NB4 (cell line): ENCODE measurements around the gene EXOSC7.

ENCODE experiments used
- DNase-seq: peaks from one replicate; pipeline ENCODE4 v3.0.0; 2010; ENCODE audit warnings: low read depth
- H3K4me3 ChIP-seq: one replicate; pipeline ENCODE4 v1.5.1; 2011; ENCODE audit warnings: mild to moderate bottlenecking, low read depth, low read length, moderate library complexity
- MYC ChIP-seq: IDR thresholded peaks from 2 replicates; pipeline ENCODE4 v1.6.1; 2011; ENCODE audit warnings: low read depth, low read length
- POLR2A ChIP-seq: IDR thresholded peaks from 2 replicates; pipeline ENCODE4 v1.6.1; 2011; ENCODE audit warnings: mild to moderate bottlenecking; ENCODE audit not compliant: insufficient read length; ENCODE audit errors: extremely low read depth
- TF ChIP-seq, protein P1 (sequence below): IDR thresholded peaks from one replicate; pipeline ENCODE4 v1.5.1; 2012; ENCODE audit warnings: low read depth, low read length
- TF ChIP-seq, protein P2 (sequence below): IDR thresholded peaks from 2 replicates; pipeline ENCODE4 v1.6.1; 2011; ENCODE audit warnings: low read depth, low read length

EXOSC7 gene

DNA sequence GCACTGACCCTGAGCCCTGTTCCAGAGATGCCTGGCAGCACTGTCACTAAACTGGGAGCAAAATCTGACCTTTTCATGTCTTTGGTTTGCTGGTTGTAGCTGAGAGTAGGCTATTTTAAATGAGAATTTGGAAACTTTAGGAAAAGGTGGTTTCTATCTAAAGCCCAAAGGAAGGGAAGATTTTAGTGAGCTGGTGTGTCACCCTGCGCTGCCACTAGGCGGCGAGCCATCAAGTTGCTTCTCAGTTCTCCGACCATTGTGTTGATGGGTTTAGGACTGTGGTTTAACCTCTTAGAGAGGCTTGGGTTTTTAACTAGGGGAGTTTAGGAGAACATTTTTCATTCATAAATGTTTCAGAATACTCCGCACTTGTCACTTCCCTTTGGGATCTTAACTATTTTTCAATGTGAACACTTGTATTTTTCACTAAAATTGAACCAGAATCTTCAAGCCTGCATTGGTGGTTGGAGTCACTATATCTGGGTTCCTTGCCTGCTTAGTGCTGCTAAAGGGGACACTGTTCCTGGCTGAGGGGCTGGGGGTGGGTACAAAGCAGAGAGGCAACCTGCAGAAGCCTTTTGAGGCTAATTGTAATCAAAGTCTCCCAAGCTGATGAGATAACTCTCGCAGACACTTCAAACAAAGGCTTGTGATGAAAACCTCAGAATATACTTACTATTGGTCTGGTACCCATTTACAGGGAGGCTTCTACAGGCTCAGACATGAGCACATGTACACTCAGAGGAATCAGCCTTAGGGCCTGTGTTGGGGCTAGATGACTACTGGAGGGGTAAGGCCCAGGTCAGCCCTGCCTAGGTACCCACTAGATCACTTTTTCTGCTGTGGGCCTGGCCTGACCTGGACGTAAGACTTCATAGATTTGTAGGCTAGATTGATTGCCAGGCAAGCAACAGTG is 16.8 kb downstream of the EXOSC7 start:
- DNase-seq = peak; percentile 49
- H3K4me3 ChIP-seq = no peak overlapping the region
- no peak for TF ChIP-seq POLR2A
- TF ChIP-seq, protein P1, sequence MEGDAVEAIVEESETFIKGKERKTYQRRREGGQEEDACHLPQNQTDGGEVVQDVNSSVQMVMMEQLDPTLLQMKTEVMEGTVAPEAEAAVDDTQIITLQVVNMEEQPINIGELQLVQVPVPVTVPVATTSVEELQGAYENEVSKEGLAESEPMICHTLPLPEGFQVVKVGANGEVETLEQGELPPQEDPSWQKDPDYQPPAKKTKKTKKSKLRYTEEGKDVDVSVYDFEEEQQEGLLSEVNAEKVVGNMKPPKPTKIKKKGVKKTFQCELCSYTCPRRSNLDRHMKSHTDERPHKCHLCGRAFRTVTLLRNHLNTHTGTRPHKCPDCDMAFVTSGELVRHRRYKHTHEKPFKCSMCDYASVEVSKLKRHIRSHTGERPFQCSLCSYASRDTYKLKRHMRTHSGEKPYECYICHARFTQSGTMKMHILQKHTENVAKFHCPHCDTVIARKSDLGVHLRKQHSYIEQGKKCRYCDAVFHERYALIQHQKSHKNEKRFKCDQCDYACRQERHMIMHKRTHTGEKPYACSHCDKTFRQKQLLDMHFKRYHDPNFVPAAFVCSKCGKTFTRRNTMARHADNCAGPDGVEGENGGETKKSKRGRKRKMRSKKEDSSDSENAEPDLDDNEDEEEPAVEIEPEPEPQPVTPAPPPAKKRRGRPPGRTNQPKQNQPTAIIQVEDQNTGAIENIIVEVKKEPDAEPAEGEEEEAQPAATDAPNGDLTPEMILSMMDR = peak; percentile 90
- no peak for TF ChIP-seq MYC

DNA sequence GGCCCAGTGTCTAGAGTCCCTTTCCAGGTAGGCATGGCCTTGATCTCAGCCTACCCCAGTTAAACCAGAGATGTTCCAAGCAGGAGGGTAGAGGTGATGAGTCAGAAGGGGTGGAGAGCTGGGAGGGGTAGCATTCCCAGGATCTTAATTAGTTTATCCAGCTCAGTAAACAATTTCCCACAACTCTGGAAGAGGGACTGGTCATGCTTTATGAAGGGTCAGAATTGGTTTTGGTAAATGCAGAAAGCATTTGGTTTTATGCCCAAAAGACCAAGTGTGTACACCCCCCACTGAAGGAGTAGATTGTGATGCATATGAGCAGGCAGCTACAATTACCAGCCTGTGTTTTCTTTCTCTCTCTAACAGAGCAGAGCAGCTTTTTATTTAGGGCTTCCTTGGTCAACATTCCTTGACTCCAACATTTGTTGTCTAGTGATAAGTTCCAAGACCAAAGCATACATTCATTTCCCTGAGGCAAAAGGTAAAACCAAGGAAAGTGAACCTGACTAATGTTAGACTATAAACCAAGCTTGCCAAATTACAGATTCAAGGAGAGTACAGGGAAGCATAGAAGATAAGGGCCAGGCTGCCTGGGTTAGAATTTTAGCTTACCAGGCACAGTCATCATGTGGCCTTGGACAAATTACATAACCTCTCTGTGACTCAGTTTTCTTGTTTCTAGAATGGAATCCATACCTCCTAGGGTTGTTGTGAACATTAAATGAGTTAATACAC is 17.6 kb downstream of the EXOSC7 start:
- no peak for DNase-seq
- TF ChIP-seq, protein P2, sequence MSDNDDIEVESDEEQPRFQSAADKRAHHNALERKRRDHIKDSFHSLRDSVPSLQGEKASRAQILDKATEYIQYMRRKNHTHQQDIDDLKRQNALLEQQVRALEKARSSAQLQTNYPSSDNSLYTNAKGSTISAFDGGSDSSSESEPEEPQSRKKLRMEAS = no peak
- no peak for TF ChIP-seq MYC
- no peak overlapping the region for H3K4me3 ChIP-seq

DNA sequence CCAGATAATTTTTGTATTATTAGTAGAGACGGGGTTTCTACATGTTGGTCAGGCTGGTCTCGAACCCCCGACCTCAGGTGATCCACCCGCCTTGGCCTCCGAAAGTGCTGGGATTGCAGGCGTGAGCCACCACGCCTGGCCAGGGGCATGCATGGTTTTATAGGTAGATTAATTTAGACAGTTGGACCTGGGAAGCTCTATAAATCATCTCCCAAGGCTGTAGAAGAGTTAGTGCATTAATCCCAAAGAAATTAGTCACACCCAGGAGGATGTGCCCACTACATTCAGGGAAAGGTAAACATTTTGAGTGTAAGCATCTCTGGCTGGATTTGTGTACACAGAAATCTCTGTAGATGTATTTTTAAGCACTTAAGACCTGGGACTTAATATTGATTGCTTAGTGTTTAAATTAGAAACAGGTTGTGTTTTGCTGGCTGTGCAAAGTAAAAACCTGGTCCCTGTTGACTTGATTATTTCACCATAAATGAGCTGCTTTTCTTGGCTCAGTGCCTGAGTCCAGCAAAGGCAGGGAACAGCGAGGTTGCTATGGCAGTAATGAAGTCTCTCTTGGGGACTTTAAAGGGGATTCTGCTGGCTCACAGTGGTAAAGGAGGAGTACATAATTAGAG is 19.2 kb downstream of the EXOSC7 start:
- TF ChIP-seq, protein P1 = no peak
- TF ChIP-seq, protein P2 = no peak
- TF ChIP-seq MYC (no peak), POLR2A (no peak)
- no peak for DNase-seq
- H3K4me3 ChIP-seq = no peak overlapping the region

- no peak overlapping the region for H3K4me3 ChIP-seq
- DNase-seq = no peak
- TF ChIP-seq, protein P1 = no peak
- TF ChIP-seq, protein P2 = no peak
- TF ChIP-seq MYC (no peak), POLR2A (no peak)
Measured at GRCh38 chr3:44996556-44996969, 20.5 kb downstream of the EXOSC7 start.

- H3K4me3 ChIP-seq = no peak overlapping the region
- TF ChIP-seq MYC (no peak), POLR2A (no peak)
- TF ChIP-seq, protein P1 = no peak
- TF ChIP-seq, protein P2 = no peak
- no peak for DNase-seq
Measured at GRCh38 chr3:44999782-45000181, 23.7 kb downstream of the EXOSC7 start.
